HG03039 (cell line): ENCODE data around the gene FHL1.
"Not testable (repeated sequence)": the region's sequence is repeated elsewhere in the genome, so short reads cannot be mapped to it uniquely, and the experiment has no call there.

Experiments
- ATAC-seq: cut with Tn5 transposase; IDR thresholded peaks from one replicate; pipeline ENCODE4 v1.9.1; 2021; ENCODE audit warnings: mild to moderate bottlenecking, moderate library complexity; ENCODE audit not compliant: unreplicated experiment

FHL1 gene

GRCh38 chrX:136146614-136147314 is 569 bp upstream of the FHL1 start:
- no peak for ATAC-seq

- no peak for ATAC-seq
Observed at GRCh38 chrX:136147976-136148375, 643 bp downstream of the FHL1 start.

- no peak for ATAC-seq
Observed at GRCh38 chrX:136148391-136148790, 1.1 kb downstream of the FHL1 start.

- no peak for ATAC-seq
Observed at GRCh38 chrX:136154998-136155397, 7.7 kb downstream of the FHL1 start.

- no peak for ATAC-seq
Observed at GRCh38 chrX:136156560-136157117, 9.3 kb downstream of the FHL1 start.

GRCh38 chrX:136157187-136157586 is 9.9 kb downstream of the FHL1 start:
- ATAC-seq: no peak

GRCh38 chrX:136158685-136159084 is 11.4 kb downstream of the FHL1 start:
- no peak for ATAC-seq

- no peak for ATAC-seq
Observed at GRCh38 chrX:136159611-136160025, 12.3 kb downstream of the FHL1 start.

GRCh38 chrX:136162827-136163570 is 15.7 kb downstream of the FHL1 start:
- ATAC-seq: no peak

GRCh38 chrX:136163689-136164088 is 16.4 kb downstream of the FHL1 start:
- ATAC-seq: no peak

- no peak for ATAC-seq
Observed at GRCh38 chrX:136165406-136165805, 18.1 kb downstream of the FHL1 start.

- ATAC-seq: no peak
Observed at GRCh38 chrX:136166221-136166855, 19.0 kb downstream of the FHL1 start.

GRCh38 chrX:136167989-136168388 is 20.7 kb downstream of the FHL1 start:
- not testable (repeated sequence) for ATAC-seq

- no peak for ATAC-seq
Observed at GRCh38 chrX:136168929-136169735, 21.8 kb downstream of the FHL1 start.

- no peak for ATAC-seq
Observed at GRCh38 chrX:136170139-136170800, 22.9 kb downstream of the FHL1 start.

GRCh38 chrX:136171420-136171819 is 24.1 kb downstream of the FHL1 start:
- no peak for ATAC-seq

GRCh38 chrX:136176399-136176825 is 29.1 kb downstream of the FHL1 start:
- ATAC-seq: no peak

GRCh38 chrX:136179133-136179532 is 31.8 kb downstream of the FHL1 start:
- ATAC-seq: no peak

- ATAC-seq: no peak
Observed at GRCh38 chrX:136182414-136182813, 35.1 kb downstream of the FHL1 start.

- ATAC-seq: no peak
Observed at GRCh38 chrX:136183172-136183571, 35.8 kb downstream of the FHL1 start.
